Stimulated activated naive CD8-positive, alpha-beta T cell treated with anti-CD3 and anti-CD28 coated beads, Interleukin-15, Interleukin-2, amounts not matched to agents 100 U/mL and 50 U/mL, for 24 hours (primary cell): ENCODE results near the gene SRMS.

Experiments used
- ATAC-seq: fragments of 150-1000 bp; cut with Tn5 transposase; one replicate; pipeline ENCODE4 v1.10.0; 2021
- DNase-seq: peaks from one replicate; pipeline ENCODE4 v3.0.0; 2021

Gene SRMS

GRCh38 chr20:63500151-63500901 lies 47.2 kb downstream of the SRMS start:
- DNase-seq (no peak), ATAC-seq (no peak)

GRCh38 chr20:63499338-63499969 lies 48.1 kb downstream of the SRMS start:
- ATAC-seq (no peak), DNase-seq (no peak)

- ATAC-seq (no peak), DNase-seq (peak; percentile 37)
These were observed 48.6 kb downstream of the SRMS start, which contains the start of gene EEF1A2 for GRCh38 chr20:63498960-63499337. TSS of gene EEF1A2 (minus strand) at chr20:63499083. CDS start at chr20:63497763, 1,320 bp downstream.

- no peak for DNase-seq
- ATAC-seq = no peak
These were observed 49.3 kb downstream of the SRMS start for GRCh38 chr20:63497946-63498935.

GRCh38 chr20:63497138-63497945 lies 50.2 kb downstream of the SRMS start:
- no peak for ATAC-seq
- DNase-seq = no peak

GRCh38 chr20:63496596-63497120 lies 50.9 kb downstream of the SRMS start:
- ATAC-seq = peak; percentile 16

GRCh38 chr20:63495741-63496595 lies 51.6 kb downstream of the SRMS start:
- ATAC-seq (peak; percentile 64), DNase-seq (peak; percentile 88)

More at GRCh38 chr20:63496596-63497120, 50.9 kb downstream of the SRMS start:
- no peak for DNase-seq

- DNase-seq = no peak
- no peak for ATAC-seq
These were observed 52.3 kb downstream of the SRMS start for GRCh38 chr20:63495167-63495720.

GRCh38 chr20:63494420-63495166 lies 53.0 kb downstream of the SRMS start:
- no peak for DNase-seq
- ATAC-seq = no peak

GRCh38 chr20:63494084-63494419 lies 53.5 kb downstream of the SRMS start:
- no peak for ATAC-seq
- no peak for DNase-seq

GRCh38 chr20:63493563-63494020 lies 54.0 kb downstream of the SRMS start:
- DNase-seq (no peak), ATAC-seq (no peak)

- DNase-seq (no peak), ATAC-seq (no peak)
These were observed 54.6 kb downstream of the SRMS start for GRCh38 chr20:63492982-63493381.

GRCh38 chr20:63492518-63492917 lies 55.0 kb downstream of the SRMS start:
- ATAC-seq (no peak), DNase-seq (no peak)

GRCh38 chr20:63491635-63492230 lies 55.8 kb downstream of the SRMS start:
- ATAC-seq (no peak), DNase-seq (no peak)

- ATAC-seq = no peak
- DNase-seq = no peak
These were observed 56.5 kb downstream of the SRMS start for GRCh38 chr20:63491078-63491477.
